Colonic mucosa (tissue), 4 donors: ENCODE results near the gene AHI1. TPM values are rescaled to one million over a fixed set of nuclear protein-coding genes. Genes with fewer than 3 reads are reported as not detected.

Source experiments
- DNase-seq: peaks from one replicate; pipeline ENCODE4 v3.0.0-alpha.2; 2020
- H3K27ac ChIP-seq: fragments of 200-600 bp; one replicate; pipeline ENCODE4 v1.8.0; 2021
- H3K27me3 ChIP-seq: fragments of 200-600 bp; one replicate; pipeline ENCODE4 v1.8.0; 2021
- H3K36me3 ChIP-seq: fragments of 200-600 bp; one replicate; pipeline ENCODE4 v1.8.0; 2021
- H3K4me1 ChIP-seq: fragments of 200-600 bp; one replicate; pipeline ENCODE4 v1.8.0; 2021; ENCODE audit warnings: mild to moderate bottlenecking
- H3K4me3 ChIP-seq: fragments of 200-600 bp; one replicate; pipeline ENCODE4 v1.8.0; 2021
- H3K9ac ChIP-seq, 2 donors: one replicate each; pipeline ENCODE4 v1.7.0; 2013; ENCODE audit warnings: control low read depth in 2 of 2, low read depth in 2 of 2, low read length in 2 of 2
- H3K9me3 ChIP-seq: fragments of 200-600 bp; one replicate; pipeline ENCODE4 v1.8.0; 2021
- intact Hi-C: fragments of 100-400 bp; cut with DNase I; formaldehyde crosslinking; loops from one replicate; pipeline ENCODE4 v1.14.1; 2022
- total RNA-seq, 2 donors: library from RNA; stranded (reverse); fragmentation: NEBNext Ultra II Directional in 1 of 2; extraction: Animal tissue kit (Norgen Biotek cat#: 25700) in 1 of 2; gene quantifications; one replicate each; pipeline ENCODE4 v1.2.1, GENCODE V29; 2021
- TF ChIP-seq, protein P1 (sequence below): fragments of 200-600 bp; IDR thresholded peaks from one replicate; pipeline ENCODE4 v1.8.0; 2022; ENCODE audit warnings: antibody characterized with exemption, mild to moderate bottlenecking
- donor health status: healthy.
- donor health status: DM: no; HTN: no; CAD: no.
- donor health status: DM: no; HTN: no; CAD: no.

Gene AHI1
- total RNA-seq, 2 donors from 2014 or later: 21.0 to 25.5 TPM

DNA sequence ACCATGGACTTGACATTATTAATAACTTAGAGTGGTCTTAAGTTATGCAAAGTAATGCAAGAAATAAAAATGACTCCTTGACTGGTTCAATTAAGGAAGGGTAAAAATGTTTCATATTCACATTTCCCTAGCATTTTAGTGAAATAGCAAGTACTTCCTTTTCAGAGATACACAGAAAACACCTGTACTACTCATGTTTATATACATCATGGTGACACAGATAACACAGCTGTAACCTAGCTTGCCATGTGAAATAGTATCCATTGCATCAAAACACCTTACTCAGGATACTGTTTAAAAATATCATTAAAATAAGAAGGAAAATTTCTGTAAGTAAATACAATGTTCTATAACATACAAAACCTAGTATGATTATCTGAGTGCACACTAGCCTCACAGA lies 102.4 kb downstream of the AHI1 start:
- no peak for DNase-seq
- Histone ChIP-seq H3K27ac (no peak overlapping the region), H3K9me3 (no peaks in the 10 kb centered on the region), H3K4me3 (no peak overlapping the region), H3K27me3 (no peaks in the 10 kb centered on the region), H3K36me3 (no peaks in the 10 kb centered on the region), H3K4me1 (no peaks in the 10 kb centered on the region), H3K9ac (no peak overlapping the region)
- intact Hi-C loops: no loop called here
- TF ChIP-seq, protein P1, sequence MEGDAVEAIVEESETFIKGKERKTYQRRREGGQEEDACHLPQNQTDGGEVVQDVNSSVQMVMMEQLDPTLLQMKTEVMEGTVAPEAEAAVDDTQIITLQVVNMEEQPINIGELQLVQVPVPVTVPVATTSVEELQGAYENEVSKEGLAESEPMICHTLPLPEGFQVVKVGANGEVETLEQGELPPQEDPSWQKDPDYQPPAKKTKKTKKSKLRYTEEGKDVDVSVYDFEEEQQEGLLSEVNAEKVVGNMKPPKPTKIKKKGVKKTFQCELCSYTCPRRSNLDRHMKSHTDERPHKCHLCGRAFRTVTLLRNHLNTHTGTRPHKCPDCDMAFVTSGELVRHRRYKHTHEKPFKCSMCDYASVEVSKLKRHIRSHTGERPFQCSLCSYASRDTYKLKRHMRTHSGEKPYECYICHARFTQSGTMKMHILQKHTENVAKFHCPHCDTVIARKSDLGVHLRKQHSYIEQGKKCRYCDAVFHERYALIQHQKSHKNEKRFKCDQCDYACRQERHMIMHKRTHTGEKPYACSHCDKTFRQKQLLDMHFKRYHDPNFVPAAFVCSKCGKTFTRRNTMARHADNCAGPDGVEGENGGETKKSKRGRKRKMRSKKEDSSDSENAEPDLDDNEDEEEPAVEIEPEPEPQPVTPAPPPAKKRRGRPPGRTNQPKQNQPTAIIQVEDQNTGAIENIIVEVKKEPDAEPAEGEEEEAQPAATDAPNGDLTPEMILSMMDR: no peak

- no peak for DNase-seq
- Histone ChIP-seq H3K27me3 (no peaks in the 10 kb centered on the region), H3K9ac (no peak overlapping the region), H3K4me1 (no peaks in the 10 kb centered on the region), H3K9me3 (no peaks in the 10 kb centered on the region), H3K4me3 (no peak overlapping the region), H3K27ac (no peak overlapping the region), H3K36me3 (no peaks in the 10 kb centered on the region)
- intact Hi-C loops: no loop called here
- TF ChIP-seq, protein P1: no peak
Observed at GRCh38 chr6:135393289-135393688, 104.3 kb downstream of the AHI1 start.

GRCh38 chr6:135390458-135390857 lies 107.1 kb downstream of the AHI1 start:
- no peaks in the 10 kb centered on the region for H3K9me3 ChIP-seq
- H3K9ac ChIP-seq: no peak overlapping the region
- TF ChIP-seq, protein P1: no peak
- H3K27ac ChIP-seq: no peak overlapping the region
- no peak overlapping the region for H3K4me3 ChIP-seq
- intact Hi-C loops: no loop called here
- no peaks in the 10 kb centered on the region for H3K36me3 ChIP-seq
- no peak for DNase-seq
- no peaks in the 10 kb centered on the region for H3K4me1 ChIP-seq
- no peaks in the 10 kb centered on the region for H3K27me3 ChIP-seq

- H3K9ac ChIP-seq: no peak overlapping the region
- intact Hi-C loops: no loop called here
- no peaks in the 10 kb centered on the region for H3K4me1 ChIP-seq
- no peaks in the 10 kb centered on the region for H3K27me3 ChIP-seq
- H3K36me3 ChIP-seq: no peaks in the 10 kb centered on the region
- no peak overlapping the region for H3K4me3 ChIP-seq
- no peak overlapping the region for H3K27ac ChIP-seq
- DNase-seq: no peak
- H3K9me3 ChIP-seq: no peaks in the 10 kb centered on the region
- TF ChIP-seq, protein P1: no peak
Observed at GRCh38 chr6:135385299-135385698, 112.2 kb downstream of the AHI1 start.

DNA sequence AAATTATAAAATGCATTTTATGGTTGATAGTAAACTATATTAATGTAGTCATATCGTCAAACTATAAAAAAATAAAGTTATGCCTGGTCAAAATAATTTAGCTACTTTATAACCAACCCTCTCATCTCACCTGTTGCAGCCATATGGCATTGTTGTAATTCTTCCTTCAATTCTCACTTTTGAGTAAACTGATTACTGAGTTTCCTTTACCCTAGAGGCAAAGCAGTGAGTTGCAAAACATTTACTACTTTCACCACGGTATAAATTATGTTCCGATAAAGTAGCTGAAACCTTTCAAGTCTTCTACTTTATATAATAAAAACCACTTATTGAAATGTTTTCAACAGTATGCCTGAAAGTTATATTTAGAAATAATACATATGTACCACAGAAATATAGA lies 113.8 kb downstream of the AHI1 start:
- H3K36me3 ChIP-seq: no peaks in the 10 kb centered on the region
- no peak overlapping the region for H3K9ac ChIP-seq
- no peaks in the 10 kb centered on the region for H3K9me3 ChIP-seq
- no peaks in the 10 kb centered on the region for H3K4me1 ChIP-seq
- no peak overlapping the region for H3K27ac ChIP-seq
- no peak overlapping the region for H3K4me3 ChIP-seq
- intact Hi-C loops: no loop called here
- TF ChIP-seq, protein P1: no peak
- DNase-seq: no peak
- H3K27me3 ChIP-seq: no peaks in the 10 kb centered on the region

- intact Hi-C loops: no loop called here
- DNase-seq: no peak
- no peak overlapping the region for H3K9ac ChIP-seq
- TF ChIP-seq, protein P1: no peak
- no peak overlapping the region for H3K4me3 ChIP-seq
- H3K4me1 ChIP-seq: no peaks in the 10 kb centered on the region
- H3K27ac ChIP-seq: no peak overlapping the region
- no peaks in the 10 kb centered on the region for H3K27me3 ChIP-seq
- no peaks in the 10 kb centered on the region for H3K9me3 ChIP-seq
- no peaks in the 10 kb centered on the region for H3K36me3 ChIP-seq
Observed at GRCh38 chr6:135383301-135383700, 114.2 kb downstream of the AHI1 start.
